GM10266 (cell line): ENCODE data around the gene CIITA.

ENCODE experiments used
- DNase-seq: peaks from one replicate; pipeline ENCODE4 v3.0.0; 2012; ENCODE audit errors: extremely low spot score
- CTCF ChIP-seq: IDR thresholded peaks from 2 replicates; pipeline ENCODE4 v1.5.1; 2012; ENCODE audit warnings: mild to moderate bottlenecking, low read depth; ENCODE audit not compliant: control insufficient read depth, insufficient read depth; ENCODE audit errors: missing control alignments

CIITA gene

GRCh38 chr16:10976634-10977033 lies 99.6 kb downstream of the CIITA start:
- DNase-seq: no peak
- TF ChIP-seq CTCF: no peak

DNA sequence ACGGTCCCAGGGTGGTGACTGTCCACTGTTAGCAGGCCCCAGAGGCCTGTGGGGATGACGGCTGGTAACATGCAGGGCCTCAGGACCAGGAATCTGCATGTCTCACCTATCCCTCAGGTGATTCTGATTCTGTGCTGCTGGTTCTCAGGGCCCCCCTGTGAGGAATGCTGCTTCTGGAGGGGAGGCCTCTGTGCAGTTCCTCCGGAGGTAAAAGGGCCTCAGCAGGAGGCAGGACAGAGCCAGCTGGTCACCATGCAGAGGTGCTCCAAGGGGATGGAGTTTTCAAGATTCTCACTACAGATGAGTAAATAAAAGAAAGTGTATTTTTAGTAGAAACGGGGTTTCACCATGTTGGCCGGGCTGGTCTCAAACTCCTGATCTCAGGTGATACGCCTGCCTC lies 101.1 kb downstream of the CIITA start:
- no peak for DNase-seq
- no peak for TF ChIP-seq CTCF

GRCh38 chr16:10978871-10979446 lies 102.0 kb downstream of the CIITA start:
- no peak for TF ChIP-seq CTCF
- no peak for DNase-seq

- TF ChIP-seq CTCF: no peak
- no peak for DNase-seq
Observed at GRCh38 chr16:10979717-10980601, 103.0 kb downstream of the CIITA start.

DNA sequence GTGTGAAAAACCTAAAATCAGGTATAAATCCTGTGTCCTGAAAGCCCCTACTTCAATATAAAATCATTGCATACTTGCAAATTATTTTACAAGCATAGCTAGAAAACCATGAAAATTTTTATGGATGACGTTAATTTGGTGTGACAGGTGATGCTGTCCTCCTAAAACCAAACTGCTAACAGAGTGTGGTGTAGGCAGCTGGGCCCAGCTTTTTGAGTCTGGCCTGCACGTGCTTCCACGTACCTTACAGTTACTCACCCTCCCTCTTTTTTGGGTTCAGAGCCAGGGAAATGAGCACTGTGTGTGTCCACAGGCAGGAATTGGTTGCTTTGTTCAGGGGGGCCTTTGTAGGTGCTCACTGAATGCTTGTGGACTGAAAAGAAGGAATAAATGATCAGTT lies 103.8 kb downstream of the CIITA start:
- no peak for DNase-seq
- TF ChIP-seq CTCF: no peak

DNA sequence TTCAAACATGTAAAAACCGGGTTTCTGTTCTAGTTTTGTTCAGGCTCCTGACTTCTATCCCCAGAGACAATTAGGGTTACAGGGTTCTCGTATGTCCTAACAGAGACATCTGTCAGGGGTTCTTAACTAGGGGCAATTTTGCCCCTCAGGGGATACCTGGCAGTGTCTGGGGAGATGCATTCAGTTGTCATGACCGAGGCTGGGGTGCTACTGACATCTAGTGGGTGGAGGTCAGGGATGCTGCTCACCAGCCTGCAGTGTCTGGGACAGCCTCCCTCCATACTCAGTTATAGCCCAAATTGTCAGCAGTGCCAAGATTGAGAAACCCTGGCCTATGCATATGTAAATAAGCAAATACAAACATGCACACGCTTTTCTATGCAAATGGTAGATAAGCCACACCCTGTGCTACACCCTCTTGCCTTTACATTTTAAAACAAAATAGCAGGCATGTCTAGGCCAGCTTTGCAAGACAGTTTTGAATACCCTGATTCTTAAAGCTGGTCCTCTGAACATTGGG lies 104.8 kb downstream of the CIITA start:
- peak; percentile 68 for TF ChIP-seq CTCF
- peak; percentile 61 for DNase-seq

GRCh38 chr16:10982465-10983150 lies 105.6 kb downstream of the CIITA start:
- DNase-seq: no peak
- no peak for TF ChIP-seq CTCF
